Measurements from ENCODE around the gene PTGER1.
"Not testable (repeated sequence)": the region's sequence is repeated elsewhere in the genome, so short reads cannot be mapped to it uniquely, and the experiment has no call there.

PTGER1 gene

DNA sequence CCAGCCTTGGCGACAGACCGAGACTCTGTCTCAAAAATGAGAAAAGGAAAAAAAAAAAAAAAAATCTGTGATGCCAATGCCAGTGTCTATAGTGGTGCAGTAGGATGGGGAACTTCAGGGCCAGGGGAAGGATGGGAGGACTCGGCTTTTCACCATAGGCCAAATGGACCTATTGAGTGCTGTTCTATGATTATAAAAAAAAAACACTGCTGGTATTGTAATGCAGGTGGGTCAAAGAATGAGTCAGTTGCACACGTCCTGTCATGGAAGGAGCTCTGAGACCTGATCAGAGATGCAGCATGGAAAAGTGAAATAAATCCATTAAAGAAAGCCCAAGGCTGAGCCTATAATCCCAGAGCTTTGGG lies 36.1 kb upstream of the PTGER1 start:
- H3K4me3 Mint-ChIP-seq: no peak overlapping the region
- peaks cover 60% of the 10 kb centered on the region for H3K36me3 Mint-ChIP-seq (ENCODE audit: insufficient read depth)
- ATAC-seq (replicated peaks; ENCODE audit: extremely low read depth, poor library complexity, severe bottlenecking) (no peak), DNase-seq (ENCODE audit: low spot score in 2 of 2) (no peak)
- H3K9me3 Mint-ChIP-seq: no peaks in the 10 kb centered on the region
- peak overlapping the region; percentile 22 for H3K27ac Mint-ChIP-seq (ENCODE audit: low read depth)
- peaks cover 46% of the 10 kb centered on the region for H3K4me1 Mint-ChIP-seq
- no peaks in the 10 kb centered on the region for H3K27me3 Mint-ChIP-seq

- H3K27ac Mint-ChIP-seq (ENCODE audit: low read depth): peak overlapping the region; percentile 22
- ATAC-seq (replicated peaks; ENCODE audit: extremely low read depth, poor library complexity, severe bottlenecking) (no peak), DNase-seq (ENCODE audit: low spot score in 2 of 2) (no peak)
- peaks cover 53% of the 10 kb centered on the region for H3K36me3 Mint-ChIP-seq (ENCODE audit: insufficient read depth)
- no peaks in the 10 kb centered on the region for H3K27me3 Mint-ChIP-seq
- H3K4me3 Mint-ChIP-seq: no peak overlapping the region
- no peaks in the 10 kb centered on the region for H3K9me3 Mint-ChIP-seq
- peaks cover 46% of the 10 kb centered on the region for H3K4me1 Mint-ChIP-seq
These were observed 35.4 kb upstream of the PTGER1 start for GRCh38 chr19:14510311-14511228.

- no peak for DNase-seq (ENCODE audit: low spot score in 2 of 2)
- peak overlapping the region; percentile 59 for H3K4me3 Mint-ChIP-seq
- H3K9me3 Mint-ChIP-seq: no peaks in the 10 kb centered on the region
- H3K4me1 Mint-ChIP-seq: peaks cover 41% of the 10 kb centered on the region
- peak overlapping the region; percentile 94 for H3K27ac Mint-ChIP-seq (ENCODE audit: low read depth)
- no peaks in the 10 kb centered on the region for H3K27me3 Mint-ChIP-seq
- ATAC-seq (replicated peaks; ENCODE audit: extremely low read depth, poor library complexity, severe bottlenecking): no peak
- H3K36me3 Mint-ChIP-seq (ENCODE audit: insufficient read depth): peaks cover 29% of the 10 kb centered on the region
These were observed 32.8 kb upstream of the PTGER1 start for GRCh38 chr19:14507704-14508542.

GRCh38 chr19:14505488-14506239 lies 30.5 kb upstream of the PTGER1 start:
- H3K36me3 Mint-ChIP-seq (ENCODE audit: insufficient read depth): peaks cover 19% of the 10 kb centered on the region
- H3K4me3 Mint-ChIP-seq: peak overlapping the region; percentile 59
- ATAC-seq (replicated peaks; ENCODE audit: extremely low read depth, poor library complexity, severe bottlenecking) (no peak), DNase-seq (ENCODE audit: low spot score in 2 of 2) (peak; percentile 58 to 68)
- H3K27me3 Mint-ChIP-seq: no peaks in the 10 kb centered on the region
- H3K9me3 Mint-ChIP-seq: no peaks in the 10 kb centered on the region
- peaks cover 35% of the 10 kb centered on the region for H3K4me1 Mint-ChIP-seq
- peak overlapping the region; percentile 94 for H3K27ac Mint-ChIP-seq (ENCODE audit: low read depth)

GRCh38 chr19:14504575-14504974 lies 29.4 kb upstream of the PTGER1 start:
- H3K27ac Mint-ChIP-seq (ENCODE audit: low read depth); ATAC-seq (replicated peaks; ENCODE audit: extremely low read depth, poor library complexity, severe bottlenecking); DNase-seq (ENCODE audit: low spot score in 2 of 2); H3K4me3 Mint-ChIP-seq; H3K9me3 Mint-ChIP-seq; H3K27me3 Mint-ChIP-seq: not testable (repeated sequence)
- peaks cover 16% of the 10 kb centered on the region for H3K36me3 Mint-ChIP-seq (ENCODE audit: insufficient read depth)
- peaks cover 35% of the 10 kb centered on the region for H3K4me1 Mint-ChIP-seq

GRCh38 chr19:14503285-14503684 lies 28.1 kb upstream of the PTGER1 start:
- Mint-ChIP-seq H3K27me3 (no peaks in the 10 kb centered on the region), H3K4me1 (peaks cover 35% of the 10 kb centered on the region), H3K27ac (ENCODE audit: low read depth) (peak overlapping the region; percentile 74), H3K4me3 (no peak overlapping the region), H3K9me3 (no peaks in the 10 kb centered on the region), H3K36me3 (ENCODE audit: insufficient read depth) (peaks cover 12% of the 10 kb centered on the region)
- DNase-seq (ENCODE audit: low spot score in 2 of 2) (no peak), ATAC-seq (replicated peaks; ENCODE audit: extremely low read depth, poor library complexity, severe bottlenecking) (no peak)

DNA sequence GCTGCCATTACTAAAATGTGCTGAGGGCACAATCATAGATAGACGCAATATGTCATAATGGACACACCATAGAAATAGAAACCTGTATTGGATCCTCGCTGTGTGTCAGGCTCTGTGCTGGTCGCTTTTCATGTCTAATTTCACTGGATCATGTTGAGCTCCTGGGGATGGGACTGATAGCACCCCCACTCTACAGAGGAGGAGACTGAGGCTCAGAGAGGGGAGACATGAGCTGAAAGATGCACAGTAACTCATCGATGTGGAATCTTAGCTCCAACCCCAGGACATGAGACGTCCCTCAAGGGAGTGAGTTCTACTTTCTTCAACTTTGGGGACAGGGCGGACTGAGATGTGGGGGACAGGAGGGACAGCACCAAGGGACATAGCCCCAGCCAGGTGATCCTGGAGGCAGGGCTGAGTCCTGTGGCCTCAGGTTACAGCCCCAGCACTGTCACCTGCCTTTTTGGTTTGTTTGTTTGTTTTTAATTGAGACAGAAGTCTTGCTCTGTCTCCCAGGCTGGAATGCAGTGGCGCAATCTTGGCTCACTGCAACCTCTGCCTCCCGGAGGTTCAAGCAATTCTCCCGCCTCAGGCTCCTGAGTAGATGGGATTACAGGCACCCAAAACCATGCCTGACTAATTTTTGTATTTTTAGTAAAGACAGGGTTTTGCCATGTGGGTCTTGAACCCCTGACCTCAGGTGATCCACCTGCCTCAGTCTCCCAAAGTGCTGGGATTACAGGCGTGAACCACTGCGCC lies 27.4 kb upstream of the PTGER1 start:
- Mint-ChIP-seq H3K27me3 (no peaks in the 10 kb centered on the region), H3K27ac (ENCODE audit: low read depth) (no peak overlapping the region), H3K9me3 (no peaks in the 10 kb centered on the region), H3K36me3 (ENCODE audit: insufficient read depth) (peaks cover 12% of the 10 kb centered on the region), H3K4me1 (peaks cover 30% of the 10 kb centered on the region), H3K4me3 (no peak overlapping the region)
- DNase-seq (ENCODE audit: low spot score in 2 of 2): no peak
- no peak for ATAC-seq (replicated peaks; ENCODE audit: extremely low read depth, poor library complexity, severe bottlenecking)

GRCh38 chr19:14497228-14497921 lies 22.2 kb upstream of the PTGER1 start:
- no peak for ATAC-seq (replicated peaks; ENCODE audit: extremely low read depth, poor library complexity, severe bottlenecking)
- no peaks in the 10 kb centered on the region for H3K27me3 Mint-ChIP-seq
- peak overlapping the region; percentile 82 for H3K4me3 Mint-ChIP-seq
- no peak for DNase-seq (ENCODE audit: low spot score in 2 of 2)
- peaks cover 31% of the 10 kb centered on the region for H3K4me1 Mint-ChIP-seq
- no peaks in the 10 kb centered on the region for H3K9me3 Mint-ChIP-seq
- peaks cover 7% of the 10 kb centered on the region for H3K36me3 Mint-ChIP-seq (ENCODE audit: insufficient read depth)
- no peak overlapping the region for H3K27ac Mint-ChIP-seq (ENCODE audit: low read depth)

DNA sequence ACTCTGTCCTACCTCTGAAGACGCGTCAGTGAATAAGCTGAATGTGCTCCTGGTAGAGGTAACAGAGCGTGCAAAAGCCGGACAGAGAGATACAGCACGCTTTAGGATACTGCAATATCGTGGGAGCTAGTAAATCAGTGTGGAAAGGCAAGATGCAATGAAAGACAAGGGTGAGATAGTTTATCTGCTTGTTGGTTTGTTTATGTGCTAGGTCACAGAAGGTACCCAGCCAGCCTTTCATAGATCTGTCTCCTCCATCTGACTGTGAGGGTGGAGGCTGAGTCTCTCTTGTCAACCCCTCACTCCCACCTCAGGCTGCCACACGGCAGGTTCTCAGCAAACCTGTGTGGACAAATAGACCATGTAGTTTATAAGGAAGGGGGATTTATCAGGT lies 21.7 kb upstream of the PTGER1 start:
- H3K27ac Mint-ChIP-seq (ENCODE audit: low read depth): no peak overlapping the region
- no peak for DNase-seq (ENCODE audit: low spot score in 2 of 2)
- peak overlapping the region; percentile 82 for H3K4me3 Mint-ChIP-seq
- ATAC-seq (replicated peaks; ENCODE audit: extremely low read depth, poor library complexity, severe bottlenecking): no peak
- H3K27me3 Mint-ChIP-seq: no peaks in the 10 kb centered on the region
- H3K36me3 Mint-ChIP-seq (ENCODE audit: insufficient read depth): peaks cover 11% of the 10 kb centered on the region
- no peaks in the 10 kb centered on the region for H3K9me3 Mint-ChIP-seq
- peaks cover 31% of the 10 kb centered on the region for H3K4me1 Mint-ChIP-seq

DNA sequence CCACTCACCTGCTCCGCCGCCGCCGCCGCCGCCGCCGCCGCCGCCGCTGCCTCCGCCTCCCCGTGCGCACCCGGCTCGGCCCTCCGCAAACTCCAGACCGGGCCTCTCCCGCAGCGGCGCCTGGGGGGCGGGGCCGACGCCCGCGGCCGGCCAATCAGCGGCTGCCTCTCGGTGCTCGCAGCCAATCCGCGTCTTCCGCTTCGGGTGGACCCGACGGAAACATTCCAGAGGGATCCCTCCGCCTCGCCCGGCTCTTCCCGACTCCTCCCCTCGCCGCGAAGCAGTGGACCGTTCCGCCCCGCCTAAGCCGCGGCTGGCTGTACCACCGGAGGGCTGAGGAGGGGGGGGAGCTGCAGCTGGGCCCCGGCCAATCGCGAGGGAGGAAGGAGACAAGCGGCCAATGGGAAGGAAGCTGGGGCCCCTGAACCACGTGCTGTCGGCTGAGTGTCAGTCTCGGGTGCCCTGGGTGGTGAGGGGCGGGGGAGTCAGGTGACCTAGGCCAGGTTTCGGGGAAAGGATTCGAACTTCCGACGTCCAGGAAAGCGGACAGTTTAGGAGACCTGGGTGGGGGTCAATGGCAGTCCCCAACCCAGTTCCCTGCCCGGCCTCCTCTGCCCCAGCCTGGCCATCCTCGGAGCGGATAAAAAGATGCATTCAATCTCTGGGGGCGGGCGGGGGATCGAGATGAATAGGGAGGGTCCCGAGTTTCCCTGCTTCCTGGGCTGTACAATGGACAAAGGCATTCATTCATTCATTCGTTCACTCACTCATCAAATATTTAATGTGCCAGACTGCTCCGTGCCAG lies 21.1 kb upstream of the PTGER1 start, which contains the start of gene GIPC1:
TSS of gene GIPC1 (minus strand) at position 99 of the 805 bp plus-strand sequence. CDS start 13,151 bp downstream, outside the sequence.
- DNase-seq (ENCODE audit: low spot score in 2 of 2): peak; percentile 62 to 67
- Mint-ChIP-seq H3K4me3 (peak within 1 kb of the TSS; percentile 82), H3K36me3 (ENCODE audit: insufficient read depth) (peaks cover 15% of the 10 kb centered on the region), H3K4me1 (peaks cover 31% of the 10 kb centered on the region), H3K9me3 (no peaks in the 10 kb centered on the region), H3K27ac (ENCODE audit: low read depth) (peak within 1 kb of the TSS; percentile 82), H3K27me3 (no peaks in the 10 kb centered on the region)
- peak; percentile 76 for ATAC-seq (replicated peaks; ENCODE audit: extremely low read depth, poor library complexity, severe bottlenecking)

DNA sequence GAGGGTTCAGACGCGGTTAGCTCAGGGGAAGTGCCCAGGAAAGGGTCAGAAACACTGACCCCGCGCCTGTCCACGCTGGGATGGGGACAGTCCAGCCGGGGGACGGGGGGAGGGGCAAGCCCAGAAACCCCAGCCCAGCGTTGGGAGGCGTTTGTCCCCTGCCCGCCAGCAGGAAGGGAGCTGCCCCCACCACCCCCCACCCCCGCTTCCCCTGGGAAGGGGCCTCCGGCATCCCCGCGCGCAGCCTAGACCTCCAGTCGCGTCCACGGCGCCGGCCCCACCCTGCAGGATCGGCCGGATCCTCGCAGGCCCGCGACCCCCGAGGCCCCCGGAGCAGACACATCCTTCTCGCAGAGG lies 20.5 kb upstream of the PTGER1 start:
- H3K27ac Mint-ChIP-seq (ENCODE audit: low read depth): peak overlapping the region; percentile 82
- ATAC-seq (replicated peaks; ENCODE audit: extremely low read depth, poor library complexity, severe bottlenecking) (no peak), DNase-seq (ENCODE audit: low spot score in 2 of 2) (no peak)
- H3K4me3 Mint-ChIP-seq: peak overlapping the region; percentile 82
- H3K36me3 Mint-ChIP-seq (ENCODE audit: insufficient read depth): peaks cover 17% of the 10 kb centered on the region
- H3K27me3 Mint-ChIP-seq: no peaks in the 10 kb centered on the region
- no peaks in the 10 kb centered on the region for H3K9me3 Mint-ChIP-seq
- H3K4me1 Mint-ChIP-seq: peaks cover 31% of the 10 kb centered on the region

Data from central memory CD8-positive, alpha-beta T cell (primary cell).